ENCODE results near the gene HPD. TPM values are rescaled to one million over a fixed set of nuclear protein-coding genes. Genes with fewer than 3 reads are reported as not detected.

Gene HPD
- total RNA-seq (1 to 10 TPM in 1 of 2 donors, not detected in 1; 4.0 TPM), polyA plus RNA-seq (1 to 10 TPM in 1 of 2 donors, under 1 TPM in 1; 0.88 to 1.2 TPM)
- long read RNA-seq, donor 1, result 0 reads
- long read RNA-seq, donor 2, result 0 reads
- long read RNA-seq, donor 3, result 0 reads
- long read RNA-seq, donor 4, result 0 reads
- long read RNA-seq, donor 5, result 0 reads

DNA sequence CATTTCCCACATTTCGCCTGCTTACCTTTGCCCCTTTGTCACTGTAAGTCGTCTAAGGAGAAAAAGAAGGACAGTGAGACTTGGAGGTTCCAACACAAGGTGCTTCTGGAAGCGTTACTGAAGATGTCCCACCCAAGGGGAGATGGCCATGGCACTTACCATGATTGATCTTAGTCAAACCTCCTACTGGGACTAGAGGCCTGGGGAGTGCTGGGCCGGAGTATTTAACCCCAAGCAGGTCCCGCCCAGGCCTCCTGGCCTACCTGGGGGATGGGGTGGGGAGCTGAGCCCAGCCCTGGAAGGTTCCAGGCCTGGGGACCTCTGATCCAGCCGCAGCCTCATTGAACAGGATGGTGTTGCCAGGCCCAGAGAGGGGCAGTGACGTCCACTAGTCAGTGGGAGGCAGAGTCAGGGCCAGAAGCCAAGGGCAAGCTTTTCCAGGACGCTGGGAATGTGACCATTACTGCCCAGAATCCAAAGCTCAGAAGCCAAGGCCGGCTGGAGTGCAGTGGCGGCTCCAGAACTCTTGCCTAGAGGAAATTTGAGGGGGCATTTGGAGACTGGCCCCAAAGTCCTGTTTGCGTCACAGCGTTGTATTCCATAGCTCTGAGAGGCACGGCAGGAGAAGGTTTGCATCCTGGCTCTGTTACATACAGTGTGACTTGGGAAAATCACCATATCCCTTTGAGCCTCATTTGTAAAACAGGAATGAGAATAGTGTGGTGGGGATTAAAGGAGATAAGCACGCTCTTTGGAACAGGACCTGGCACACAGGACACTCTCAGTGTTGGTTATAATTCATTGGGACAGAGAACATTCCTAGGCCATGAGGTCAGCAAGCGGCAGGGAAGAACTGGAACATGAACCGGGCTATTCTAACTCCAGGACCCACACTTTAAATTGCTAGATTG, at the start of gene HPD:
TSS of gene HPD (minus strand) at position 198 of the 911 bp plus-strand sequence. CDS start at position 162, 36 bp downstream.
- H3K9ac ChIP-seq (ENCODE audit: insufficient read depth in 1 of 2, low read length in 2 of 2), result no peak within 1 kb of the TSS
- peak; percentile 50 for ATAC-seq (ENCODE audit: insufficient read depth, low FRiP score)
- peaks cover 0 to 8% (median 3%) of the 10 kb centered on the region in 5 donors for H3K4me1 ChIP-seq (ENCODE audit: control insufficient read depth in 5 of 5, insufficient read depth in 5 of 5, low read length in 5 of 5)
- 72 to 86% methylated on average over 16 of the region's 16 CpGs for WGBS, 2 donors
- peak within 1 kb of the TSS; percentile 60 to 73 for H3K27ac ChIP-seq (ENCODE audit: low read depth in 1 of 2, low read length in 1 of 2)
- no peak within 1 kb of the TSS for H3K4me3 ChIP-seq
- DNase-seq, result peak in 2 of 3 donors; percentile 22 to 48
- no peaks in the 10 kb centered on the region for H3K27me3 ChIP-seq (ENCODE audit: control insufficient read depth in 3 of 3, insufficient read depth in 3 of 3, low read length in 2 of 3)
- TF ChIP-seq, protein P1, sequence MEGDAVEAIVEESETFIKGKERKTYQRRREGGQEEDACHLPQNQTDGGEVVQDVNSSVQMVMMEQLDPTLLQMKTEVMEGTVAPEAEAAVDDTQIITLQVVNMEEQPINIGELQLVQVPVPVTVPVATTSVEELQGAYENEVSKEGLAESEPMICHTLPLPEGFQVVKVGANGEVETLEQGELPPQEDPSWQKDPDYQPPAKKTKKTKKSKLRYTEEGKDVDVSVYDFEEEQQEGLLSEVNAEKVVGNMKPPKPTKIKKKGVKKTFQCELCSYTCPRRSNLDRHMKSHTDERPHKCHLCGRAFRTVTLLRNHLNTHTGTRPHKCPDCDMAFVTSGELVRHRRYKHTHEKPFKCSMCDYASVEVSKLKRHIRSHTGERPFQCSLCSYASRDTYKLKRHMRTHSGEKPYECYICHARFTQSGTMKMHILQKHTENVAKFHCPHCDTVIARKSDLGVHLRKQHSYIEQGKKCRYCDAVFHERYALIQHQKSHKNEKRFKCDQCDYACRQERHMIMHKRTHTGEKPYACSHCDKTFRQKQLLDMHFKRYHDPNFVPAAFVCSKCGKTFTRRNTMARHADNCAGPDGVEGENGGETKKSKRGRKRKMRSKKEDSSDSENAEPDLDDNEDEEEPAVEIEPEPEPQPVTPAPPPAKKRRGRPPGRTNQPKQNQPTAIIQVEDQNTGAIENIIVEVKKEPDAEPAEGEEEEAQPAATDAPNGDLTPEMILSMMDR (IDR thresholded peaks at IDR 0.05; ENCODE audit: control extremely low read depth, extremely low read depth), result no peak
- no peaks in the 10 kb centered on the region for H3K36me3 ChIP-seq (ENCODE audit: control insufficient read depth in 4 of 4, insufficient read depth in 4 of 4, low read length in 4 of 4)
- H3K9me3 ChIP-seq (ENCODE audit: control insufficient read depth in 4 of 4, insufficient read depth in 3 of 4, low read length in 3 of 4), result no peaks in the 10 kb centered on the region

GRCh38 chr12:121905746-121906145, 47.1 kb upstream of the HPD start:
- no peak overlapping the region for H3K27ac ChIP-seq (ENCODE audit: low read depth in 1 of 2, low read length in 1 of 2)
- no peaks in the 10 kb centered on the region for H3K4me1 ChIP-seq (ENCODE audit: control insufficient read depth in 5 of 5, insufficient read depth in 5 of 5, low read length in 5 of 5)
- H3K9ac ChIP-seq (ENCODE audit: insufficient read depth in 1 of 2, low read length in 2 of 2), result no peak overlapping the region
- no peak overlapping the region for H3K4me3 ChIP-seq
- ATAC-seq (ENCODE audit: insufficient read depth, low FRiP score) (no peak), DNase-seq (no peak)
- TF ChIP-seq, protein P1 (IDR thresholded peaks at IDR 0.05; ENCODE audit: control extremely low read depth, extremely low read depth), result no peak
- H3K9me3 ChIP-seq (ENCODE audit: control insufficient read depth in 4 of 4, insufficient read depth in 3 of 4, low read length in 3 of 4), result no peaks in the 10 kb centered on the region
- 78 to 90% methylated on average over 4 of the region's 4 CpGs for WGBS, 2 donors
- peaks cover 33 to 42% (median 38%) of the 10 kb centered on the region in 4 donors for H3K36me3 ChIP-seq (ENCODE audit: control insufficient read depth in 4 of 4, insufficient read depth in 4 of 4, low read length in 4 of 4)
- H3K27me3 ChIP-seq (ENCODE audit: control insufficient read depth in 3 of 3, insufficient read depth in 3 of 3, low read length in 2 of 3), result no peaks in the 10 kb centered on the region

GRCh38 chr12:121903202-121903601, 44.5 kb upstream of the HPD start:
- no peak for DNase-seq
- TF ChIP-seq, protein P1 (IDR thresholded peaks at IDR 0.05; ENCODE audit: control extremely low read depth, extremely low read depth), result no peak
- no peak overlapping the region for H3K9ac ChIP-seq (ENCODE audit: insufficient read depth in 1 of 2, low read length in 2 of 2)
- 87 to 92% methylated on average over 2 of the region's 2 CpGs for WGBS, 2 donors
- H3K36me3 ChIP-seq (ENCODE audit: control insufficient read depth in 4 of 4, insufficient read depth in 4 of 4, low read length in 4 of 4), result peaks cover 30 to 45% (median 35%) of the 10 kb centered on the region in 4 donors
- no peak overlapping the region for H3K4me3 ChIP-seq
- H3K4me1 ChIP-seq (ENCODE audit: control insufficient read depth in 5 of 5, insufficient read depth in 5 of 5, low read length in 5 of 5), result no peaks in the 10 kb centered on the region
- no peak for ATAC-seq (ENCODE audit: insufficient read depth, low FRiP score)
- H3K27me3 ChIP-seq (ENCODE audit: control insufficient read depth in 3 of 3, insufficient read depth in 3 of 3, low read length in 2 of 3), result no peaks in the 10 kb centered on the region
- H3K9me3 ChIP-seq (ENCODE audit: control insufficient read depth in 4 of 4, insufficient read depth in 3 of 4, low read length in 3 of 4), result no peaks in the 10 kb centered on the region
- H3K27ac ChIP-seq (ENCODE audit: low read depth in 1 of 2, low read length in 1 of 2), result no peak overlapping the region

Data from lung (tissue), 16 donors.